ENCODE data around the gene LRRC63.

DNA sequence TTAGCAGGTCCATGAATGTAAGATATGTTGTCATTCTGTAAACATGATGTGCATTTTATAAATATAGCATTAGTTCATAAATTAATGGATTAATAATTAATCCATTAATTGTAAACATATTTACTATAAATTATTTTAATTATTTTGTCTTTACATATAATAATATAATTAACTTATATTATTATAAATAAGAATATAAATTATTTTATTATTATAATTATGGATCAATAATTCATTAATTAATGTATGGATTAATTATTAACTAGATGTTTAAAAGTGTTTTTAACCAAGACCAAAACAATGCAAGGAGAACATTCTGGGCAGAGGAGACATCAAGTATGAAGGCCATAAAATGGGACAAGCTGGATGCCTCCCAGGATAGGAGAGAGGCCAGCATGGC, 103.3 kb downstream of the LRRC63 start:
- no peak for TF ChIP-seq POLR2AphosphoS5 (IDR thresholded peaks at IDR 0.05; ENCODE audit: low read depth, low read length)
- TF ChIP-seq, protein P1, sequence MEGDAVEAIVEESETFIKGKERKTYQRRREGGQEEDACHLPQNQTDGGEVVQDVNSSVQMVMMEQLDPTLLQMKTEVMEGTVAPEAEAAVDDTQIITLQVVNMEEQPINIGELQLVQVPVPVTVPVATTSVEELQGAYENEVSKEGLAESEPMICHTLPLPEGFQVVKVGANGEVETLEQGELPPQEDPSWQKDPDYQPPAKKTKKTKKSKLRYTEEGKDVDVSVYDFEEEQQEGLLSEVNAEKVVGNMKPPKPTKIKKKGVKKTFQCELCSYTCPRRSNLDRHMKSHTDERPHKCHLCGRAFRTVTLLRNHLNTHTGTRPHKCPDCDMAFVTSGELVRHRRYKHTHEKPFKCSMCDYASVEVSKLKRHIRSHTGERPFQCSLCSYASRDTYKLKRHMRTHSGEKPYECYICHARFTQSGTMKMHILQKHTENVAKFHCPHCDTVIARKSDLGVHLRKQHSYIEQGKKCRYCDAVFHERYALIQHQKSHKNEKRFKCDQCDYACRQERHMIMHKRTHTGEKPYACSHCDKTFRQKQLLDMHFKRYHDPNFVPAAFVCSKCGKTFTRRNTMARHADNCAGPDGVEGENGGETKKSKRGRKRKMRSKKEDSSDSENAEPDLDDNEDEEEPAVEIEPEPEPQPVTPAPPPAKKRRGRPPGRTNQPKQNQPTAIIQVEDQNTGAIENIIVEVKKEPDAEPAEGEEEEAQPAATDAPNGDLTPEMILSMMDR (IDR thresholded peaks at IDR 0.05) = no peak
- TF ChIP-seq TAF1 (IDR thresholded peaks at IDR 0.05; ENCODE audit: borderline replicate concordance, low read depth, low read length) = no peak
- TF ChIP-seq FOXM1 (IDR thresholded peaks at IDR 0.05; ENCODE audit: low read depth) = no peak
- TF ChIP-seq GABPA (IDR thresholded peaks at IDR 0.05; ENCODE audit: low read depth) = no peak
- TF ChIP-seq, protein P2, sequence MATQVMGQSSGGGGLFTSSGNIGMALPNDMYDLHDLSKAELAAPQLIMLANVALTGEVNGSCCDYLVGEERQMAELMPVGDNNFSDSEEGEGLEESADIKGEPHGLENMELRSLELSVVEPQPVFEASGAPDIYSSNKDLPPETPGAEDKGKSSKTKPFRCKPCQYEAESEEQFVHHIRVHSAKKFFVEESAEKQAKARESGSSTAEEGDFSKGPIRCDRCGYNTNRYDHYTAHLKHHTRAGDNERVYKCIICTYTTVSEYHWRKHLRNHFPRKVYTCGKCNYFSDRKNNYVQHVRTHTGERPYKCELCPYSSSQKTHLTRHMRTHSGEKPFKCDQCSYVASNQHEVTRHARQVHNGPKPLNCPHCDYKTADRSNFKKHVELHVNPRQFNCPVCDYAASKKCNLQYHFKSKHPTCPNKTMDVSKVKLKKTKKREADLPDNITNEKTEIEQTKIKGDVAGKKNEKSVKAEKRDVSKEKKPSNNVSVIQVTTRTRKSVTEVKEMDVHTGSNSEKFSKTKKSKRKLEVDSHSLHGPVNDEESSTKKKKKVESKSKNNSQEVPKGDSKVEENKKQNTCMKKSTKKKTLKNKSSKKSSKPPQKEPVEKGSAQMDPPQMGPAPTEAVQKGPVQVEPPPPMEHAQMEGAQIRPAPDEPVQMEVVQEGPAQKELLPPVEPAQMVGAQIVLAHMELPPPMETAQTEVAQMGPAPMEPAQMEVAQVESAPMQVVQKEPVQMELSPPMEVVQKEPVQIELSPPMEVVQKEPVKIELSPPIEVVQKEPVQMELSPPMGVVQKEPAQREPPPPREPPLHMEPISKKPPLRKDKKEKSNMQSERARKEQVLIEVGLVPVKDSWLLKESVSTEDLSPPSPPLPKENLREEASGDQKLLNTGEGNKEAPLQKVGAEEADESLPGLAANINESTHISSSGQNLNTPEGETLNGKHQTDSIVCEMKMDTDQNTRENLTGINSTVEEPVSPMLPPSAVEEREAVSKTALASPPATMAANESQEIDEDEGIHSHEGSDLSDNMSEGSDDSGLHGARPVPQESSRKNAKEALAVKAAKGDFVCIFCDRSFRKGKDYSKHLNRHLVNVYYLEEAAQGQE (IDR thresholded peaks at IDR 0.05; ENCODE audit: low read depth, low read length) = no peak
- TF ChIP-seq ELF1 (IDR thresholded peaks at IDR 0.05) = no peak
- TF ChIP-seq RAD21 (IDR thresholded peaks at IDR 0.05; ENCODE audit: low read length) = no peak
- no peak for TF ChIP-seq NFIC (IDR thresholded peaks at IDR 0.05; ENCODE audit: borderline replicate concordance)
- TF ChIP-seq RFX5 (IDR thresholded peaks at IDR 0.05; ENCODE audit: low read length) = no peak
